Kidney (tissue), 14 donors: ENCODE results near the gene MAD1L1. TPM values are rescaled to one million over a fixed set of nuclear protein-coding genes. Genes with fewer than 3 reads are reported as not detected.

Source experiments
- DNase-seq, 5 donors: peaks; one replicate each; pipeline ENCODE4 v3.0.0-alpha.2; 2013 to 2020
- FAIRE-seq: peaks from 2 replicates; lab custom pipeline; 2012; peaks lifted over from hg19 to GRCh38; lab: Jason Lieb, UNC
- H3K27ac ChIP-seq, 2 donors: one replicate each; pipeline ENCODE4 v1.7.0; 2013; ENCODE audit warnings: low read depth in 2 of 2, low read length in 2 of 2, inconsistent platforms in 1 of 2
- H3K27me3 ChIP-seq: one replicate; pipeline ENCODE4 v1.7.1; 2013; ENCODE audit warnings: low read length, inconsistent platforms; ENCODE audit not compliant: control insufficient read depth, insufficient read depth
- H3K36me3 ChIP-seq, 3 donors: one replicate each; pipeline versions ENCODE4 v1.7.0 to v1.7.1; 2013; ENCODE audit warnings: low read length in 3 of 3, control low read depth in 1 of 3, inconsistent platforms in 1 of 3; ENCODE audit not compliant: insufficient read depth in 3 of 3, control insufficient read depth in 2 of 3
- H3K4me1 ChIP-seq, 3 donors: one replicate each; pipeline versions ENCODE4 v1.7.0 to v1.7.1; 2013; ENCODE audit warnings: low read length in 3 of 3, inconsistent platforms in 1 of 3, low read depth in 1 of 3; ENCODE audit not compliant: control insufficient read depth in 2 of 3, insufficient read depth in 2 of 3
- H3K4me3 ChIP-seq, 3 donors: one replicate each; pipeline versions ENCODE4 v1.7.0 to v1.8.1; 2013; ENCODE audit warnings: low read length in 3 of 3, control low read depth in 1 of 3, inconsistent platforms in 1 of 3
- H3K9ac ChIP-seq, 3 donors: one replicate each; pipeline versions ENCODE4 v1.7.0 to v1.7.1; 2013; ENCODE audit warnings: low read length in 3 of 3, control low read depth in 1 of 3, inconsistent platforms in 1 of 3
- H3K9me3 ChIP-seq, 3 donors: one replicate each; pipeline versions ENCODE4 v1.7.0 to v1.7.1; 2013; ENCODE audit warnings: low read length in 3 of 3, control low read depth in 1 of 3, inconsistent platforms in 1 of 3; ENCODE audit not compliant: control insufficient read depth in 2 of 3, insufficient read depth in 1 of 3
- CTCF ChIP-seq: IDR thresholded peaks from 3 replicates; pipeline ENCODE4 v1.5.1; 2012; ENCODE audit warnings: mild to moderate bottlenecking, moderate library complexity, borderline replicate concordance; ENCODE audit not compliant: insufficient read depth; ENCODE audit errors: extremely low read depth
- intact Hi-C: fragments of 100-400 bp; cut with DNase I; formaldehyde crosslinking; loops from one replicate; pipeline ENCODE4 v1.11.1; 2022
- polyA plus RNA-seq: library from polyadenylated mRNA; stranded (reverse); fragments of 350-450 nt; fragmentation: Illumina TruSeq; extraction: RNeasy Lipid Tissue Mini Kit (QIAGEN cat#74804); gene quantifications from one replicate; pipeline ENCODE4 v1.2.3, GENCODE V29; 2014; ENCODE audit warnings: low read depth, low replicate concordance; ENCODE audit not compliant: insufficient read depth
- total RNA-seq: library from RNA; stranded (reverse); fragmentation: NEBNext Ultra II Directional; extraction: Animal tissue kit (Norgen Biotek cat#: 25700); gene quantifications from one replicate; pipeline ENCODE4 v1.2.1, GENCODE V29; 2021
- donor health status: control.
- donor health status: control.
- donor health status: control.
- donor health status: control.
- donor health status: control.
- donor health status: DM: yes; HTN: yes; CAD: no.
- donor health status: Normal renal cell carcinoma (clear cell type).

Gene MAD1L1
- total and polyA plus RNA-seq, 2 donors from 2014 or later: 33.2 to 45.2 TPM

DNA sequence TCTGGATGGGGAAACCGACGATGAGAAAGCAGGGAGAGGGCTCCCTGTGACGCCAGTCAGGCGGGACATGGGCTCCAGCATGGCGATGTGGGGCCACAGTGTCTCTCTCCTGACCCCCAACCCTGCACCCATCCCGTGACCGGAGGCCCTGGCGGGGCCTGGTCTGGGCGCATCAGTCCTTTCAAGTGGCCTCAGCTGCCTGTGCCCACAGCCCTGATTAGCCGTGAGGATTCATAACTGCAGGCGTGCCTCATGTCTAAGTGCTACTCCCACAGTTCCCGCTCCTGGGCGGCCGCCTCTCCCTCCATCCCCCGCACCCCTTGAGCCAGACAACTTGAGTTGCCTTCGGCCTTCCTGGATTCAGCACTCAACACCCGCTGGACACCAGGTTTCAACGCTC is 321.9 kb downstream of the MAD1L1 start:
- Histone ChIP-seq H3K27ac (no peak overlapping the region), H3K4me1 (peaks cover 0 to 2% (median 0%) of the 10 kb centered on the region in 3 donors), H3K27me3 (no peaks in the 10 kb centered on the region), H3K9ac (no peak overlapping the region), H3K9me3 (no peaks in the 10 kb centered on the region), H3K4me3 (no peak overlapping the region), H3K36me3 (no peaks in the 10 kb centered on the region)
- FAIRE-seq: no peak
- peak in 2 of 5 donors; percentile 30 to 53 for DNase-seq
- intact Hi-C loops: no loop called here
- no peak for TF ChIP-seq CTCF

DNA sequence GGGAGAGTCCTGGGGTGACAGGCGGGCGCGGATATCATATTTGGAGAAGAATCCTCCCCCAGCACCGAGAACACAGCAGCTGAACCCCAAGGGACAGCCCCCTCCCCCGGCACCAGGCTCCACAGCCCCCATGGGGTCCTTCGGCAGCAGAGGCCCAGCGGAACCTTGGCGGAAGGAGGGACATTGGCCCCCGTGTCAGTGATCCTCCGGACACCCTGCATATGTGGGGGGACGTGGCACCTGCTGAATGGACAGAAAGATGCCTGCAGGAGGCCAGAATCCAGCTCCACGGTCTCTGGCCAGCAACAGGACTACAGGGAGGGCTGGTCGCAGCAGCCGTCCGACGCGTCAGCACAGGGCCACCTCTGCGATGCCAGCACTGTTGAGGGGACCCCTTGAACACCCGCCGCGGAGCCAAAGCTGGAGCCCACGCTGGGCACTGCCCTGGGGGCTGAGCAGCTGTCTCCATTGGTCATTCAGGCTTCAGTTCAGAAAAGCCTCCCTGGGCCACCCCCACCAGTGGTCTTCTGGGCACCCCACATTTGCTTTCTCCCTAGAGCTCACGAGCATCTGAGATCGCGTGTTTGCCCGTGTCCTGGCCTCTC is 322.6 kb downstream of the MAD1L1 start:
- intact Hi-C loops: no loop called here
- no peaks in the 10 kb centered on the region for H3K9me3 ChIP-seq
- FAIRE-seq (no peak), DNase-seq (peak in 1 of 5 donors; percentile 64)
- H3K27me3 ChIP-seq: no peaks in the 10 kb centered on the region
- H3K4me3 ChIP-seq: no peak overlapping the region
- no peak overlapping the region for H3K27ac ChIP-seq
- H3K9ac ChIP-seq: no peak overlapping the region
- no peaks in the 10 kb centered on the region for H3K36me3 ChIP-seq
- peaks cover 0 to 2% (median 0%) of the 10 kb centered on the region in 3 donors for H3K4me1 ChIP-seq
- TF ChIP-seq CTCF: no peak

- H3K4me3 ChIP-seq: no peak overlapping the region
- no peak overlapping the region for H3K9ac ChIP-seq
- DNase-seq (peak in 1 of 5 donors; percentile 62), FAIRE-seq (no peak)
- peaks cover 0 to 2% (median 0%) of the 10 kb centered on the region in 3 donors for H3K4me1 ChIP-seq
- H3K27ac ChIP-seq: no peak overlapping the region
- no peaks in the 10 kb centered on the region for H3K36me3 ChIP-seq
- TF ChIP-seq CTCF: no peak
- intact Hi-C loops: no loop called here
- H3K9me3 ChIP-seq: no peaks in the 10 kb centered on the region
- no peaks in the 10 kb centered on the region for H3K27me3 ChIP-seq
Measured at GRCh38 chr7:1909476-1909875, 323.3 kb downstream of the MAD1L1 start.
